Hepatocyte (in vitro differentiated cells): ENCODE results near the gene PEX11B. TPM values are rescaled to one million over a fixed set of nuclear protein-coding genes. Genes with fewer than 3 reads are reported as not detected.

ENCODE experiments used
- DNase-seq: peaks from one replicate; pipeline ENCODE4 v3.0.0-alpha.2; 2016; ENCODE audit warnings: low spot score
- H2AFZ ChIP-seq: fragments of 200-600 bp; sonication (generic); 2 replicates; pipeline ENCODE4 v1.6.0; 2016; ENCODE audit warnings: antibody characterized with exemption, mild to moderate bottlenecking
- H3K27ac ChIP-seq: fragments of 200-600 bp; sonication (generic); 2 replicates; pipeline ENCODE4 v1.5.1; 2016; ENCODE audit warnings: mild to moderate bottlenecking
- H3K27me3 ChIP-seq: fragments of 200-600 bp; sonication (generic); 2 replicates; pipeline ENCODE4 v1.6.1; 2016
- H3K36me3 ChIP-seq: fragments of 200-600 bp; sonication (generic); replicated peaks from 2 replicates; pipeline ENCODE4 v1.5.1; 2016; ENCODE audit warnings: low read depth; ENCODE audit not compliant: insufficient read depth
- H3K4me1 ChIP-seq: fragments of 200-600 bp; sonication (generic); 2 replicates; pipeline ENCODE4 v1.5.1; 2016; ENCODE audit warnings: mild to moderate bottlenecking, moderate library complexity; ENCODE audit not compliant: insufficient read depth
- H3K4me2 ChIP-seq: fragments of 200-600 bp; sonication (generic); 2 replicates; pipeline ENCODE4 v1.6.0; 2016
- H3K4me3 ChIP-seq: fragments of 200-600 bp; sonication (generic); 2 replicates; pipeline ENCODE4 v1.5.1; 2016; ENCODE audit warnings: mild to moderate bottlenecking
- H3K79me2 ChIP-seq: fragments of 200-600 bp; sonication (generic); 2 replicates; pipeline ENCODE4 v1.6.0; 2017; ENCODE audit warnings: mild to moderate bottlenecking
- H3K9me2 ChIP-seq: fragments of 200-600 bp; sonication (generic); replicated peaks from 2 replicates; pipeline ENCODE4 v1.6.0; 2017; ENCODE audit warnings: mild to moderate bottlenecking; ENCODE audit not compliant: insufficient read depth
- H3K9me3 ChIP-seq: fragments of 200-600 bp; sonication (generic); 2 replicates; pipeline ENCODE4 v1.5.1; 2016; ENCODE audit warnings: low read depth, mild to moderate bottlenecking
- H4K20me1 ChIP-seq: fragments of 200-600 bp; sonication (generic); 2 replicates; pipeline ENCODE4 v1.6.0; 2016; ENCODE audit warnings: mild to moderate bottlenecking; ENCODE audit not compliant: insufficient read depth, poor library complexity, severe bottlenecking
- EZH2 ChIP-seq: fragments of 200-600 bp; sonication (generic); IDR thresholded peaks from 2 replicates; pipeline ENCODE4 v1.6.1; 2016; ENCODE audit warnings: antibody characterized with exemption, mild to moderate bottlenecking, borderline replicate concordance
- EZH2phosphoT487 ChIP-seq: fragments of 200-600 bp; sonication (generic); IDR thresholded peaks from one replicate; pipeline ENCODE4 v1.6.1; 2018; ENCODE audit warnings: antibody characterized with exemption, mild to moderate bottlenecking, low read depth, moderate library complexity; ENCODE audit not compliant: unreplicated experiment, severe bottlenecking
- WGBS: methylation state at CpG from one replicate; pipeline ENCODE4 v1.1.6; 2016; ENCODE audit warnings: low lambda C conversion rate; ENCODE audit errors: missing lambda C conversion rate; 5-methylcytosine and 5-hydroxymethylcytosine counted together
- polyA plus RNA-seq: library from polyadenylated mRNA; unstranded; fragments of >200 nt; fragmentation: Nextera tagmentation; extraction: Ambion mirVana; gene quantifications from 2 replicates; pipeline ENCODE4 v1.2.1, GENCODE V29; 2016
- total RNA-seq: library from RNA; depleted of rRNA; stranded (reverse); fragments of >200 nt; gene quantifications from 2 replicates; pipeline ENCODE4 v1.2.3, GENCODE V29; 2014
- TF ChIP-seq, protein P1 (sequence below): fragments of 200-600 bp; sonication (generic); IDR thresholded peaks from 2 replicates; pipeline ENCODE4 v1.5.1; 2016; ENCODE audit warnings: antibody characterized with exemption, mild to moderate bottlenecking; ENCODE audit not compliant: poor library complexity

The PEX11B gene
- total and polyA plus RNA-seq, 2 experiments from 2014 or later = 28.1 to 30.4 TPM

DNA sequence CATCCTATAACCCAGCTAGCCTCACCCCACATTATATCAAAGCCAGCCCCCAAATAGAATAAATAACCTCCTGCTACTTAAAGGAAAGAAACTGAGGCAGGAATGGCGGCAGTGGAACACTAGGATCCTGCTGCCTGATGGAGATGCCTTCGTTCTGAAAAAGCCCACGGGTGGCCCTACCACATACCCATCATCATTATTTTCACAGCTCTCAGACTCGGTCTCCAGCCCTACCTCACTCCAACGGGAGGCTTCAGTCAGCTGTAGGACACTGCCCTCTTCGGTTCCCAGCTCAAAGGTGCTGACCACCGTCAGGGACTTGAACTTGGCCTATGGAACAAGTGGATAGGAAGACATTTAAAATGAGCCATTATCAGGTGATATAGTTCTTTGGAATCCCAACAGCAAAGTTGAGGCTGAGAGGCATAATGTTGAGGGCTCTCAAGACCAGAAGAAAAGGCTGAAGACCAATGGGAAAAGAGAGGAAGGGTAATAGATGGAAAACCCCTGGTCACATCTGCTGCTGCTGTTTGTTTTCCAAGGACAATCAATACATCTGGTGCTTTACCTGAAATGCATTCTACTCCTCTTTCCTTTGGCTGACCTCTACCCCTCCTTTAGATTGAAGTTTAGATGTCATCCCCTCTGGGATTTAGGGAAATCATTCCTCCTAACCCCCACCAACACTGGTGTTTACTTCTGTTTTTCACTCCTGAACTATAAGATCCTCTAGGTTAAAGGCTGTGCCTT lies 25.0 kb downstream of the PEX11B start:
- no peaks in the 10 kb centered on the region for H3K27me3 ChIP-seq
- TF ChIP-seq EZH2 (no peak), EZH2phosphoT487 (no peak)
- TF ChIP-seq, protein P1, sequence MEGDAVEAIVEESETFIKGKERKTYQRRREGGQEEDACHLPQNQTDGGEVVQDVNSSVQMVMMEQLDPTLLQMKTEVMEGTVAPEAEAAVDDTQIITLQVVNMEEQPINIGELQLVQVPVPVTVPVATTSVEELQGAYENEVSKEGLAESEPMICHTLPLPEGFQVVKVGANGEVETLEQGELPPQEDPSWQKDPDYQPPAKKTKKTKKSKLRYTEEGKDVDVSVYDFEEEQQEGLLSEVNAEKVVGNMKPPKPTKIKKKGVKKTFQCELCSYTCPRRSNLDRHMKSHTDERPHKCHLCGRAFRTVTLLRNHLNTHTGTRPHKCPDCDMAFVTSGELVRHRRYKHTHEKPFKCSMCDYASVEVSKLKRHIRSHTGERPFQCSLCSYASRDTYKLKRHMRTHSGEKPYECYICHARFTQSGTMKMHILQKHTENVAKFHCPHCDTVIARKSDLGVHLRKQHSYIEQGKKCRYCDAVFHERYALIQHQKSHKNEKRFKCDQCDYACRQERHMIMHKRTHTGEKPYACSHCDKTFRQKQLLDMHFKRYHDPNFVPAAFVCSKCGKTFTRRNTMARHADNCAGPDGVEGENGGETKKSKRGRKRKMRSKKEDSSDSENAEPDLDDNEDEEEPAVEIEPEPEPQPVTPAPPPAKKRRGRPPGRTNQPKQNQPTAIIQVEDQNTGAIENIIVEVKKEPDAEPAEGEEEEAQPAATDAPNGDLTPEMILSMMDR = no peak
- no peak overlapping the region for H3K4me2 ChIP-seq
- H2AFZ ChIP-seq = no peak overlapping the region
- DNase-seq = no peak
- peaks cover 16% of the 10 kb centered on the region for H3K4me1 ChIP-seq
- no peaks in the 10 kb centered on the region for H3K9me2 ChIP-seq
- no peaks in the 10 kb centered on the region for H4K20me1 ChIP-seq
- no peaks in the 10 kb centered on the region for H3K79me2 ChIP-seq
- 91% methylated on average over 7 of the region's 7 CpGs for WGBS
- H3K27ac ChIP-seq = peak overlapping the region; percentile 94
- H3K9me3 ChIP-seq = no peaks in the 10 kb centered on the region
- no peaks in the 10 kb centered on the region for H3K36me3 ChIP-seq
- no peak overlapping the region for H3K4me3 ChIP-seq

DNA sequence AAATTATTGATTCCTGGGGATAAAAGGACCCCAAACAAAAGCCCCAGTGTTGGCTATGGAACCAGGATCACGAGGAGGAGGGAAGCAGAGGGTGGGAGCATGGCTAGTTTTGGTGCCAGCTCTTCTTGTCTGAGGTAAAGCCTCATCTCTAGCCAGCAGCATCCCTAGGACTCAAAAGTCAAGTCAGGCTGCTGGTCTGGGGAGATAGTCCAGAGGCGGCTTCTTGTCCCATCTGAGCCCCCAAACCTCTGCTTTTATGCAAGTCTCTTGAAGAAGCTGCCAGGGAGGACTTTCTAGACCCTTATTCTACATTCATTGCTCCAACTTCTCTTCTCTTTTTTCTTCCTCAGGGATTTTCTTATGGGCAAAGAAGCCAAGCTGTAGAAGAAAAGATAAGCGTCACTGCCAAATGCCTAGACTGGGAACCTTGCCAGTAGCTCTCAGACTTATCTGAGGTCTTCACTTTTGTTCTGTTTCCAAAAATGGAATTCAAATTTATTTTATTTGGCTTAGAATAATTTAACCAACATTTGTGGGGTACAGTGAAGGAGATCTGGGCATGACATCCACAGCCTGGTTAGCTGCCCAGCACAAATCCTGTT lies 25.9 kb downstream of the PEX11B start:
- Histone ChIP-seq H3K36me3 (no peaks in the 10 kb centered on the region), H3K27ac (peak overlapping the region; percentile 94), H3K27me3 (no peaks in the 10 kb centered on the region), H3K4me1 (peaks cover 16% of the 10 kb centered on the region), H3K79me2 (no peaks in the 10 kb centered on the region), H3K9me2 (no peaks in the 10 kb centered on the region), H3K4me3 (no peak overlapping the region), H2AFZ (no peak overlapping the region), H4K20me1 (no peaks in the 10 kb centered on the region), H3K9me3 (no peaks in the 10 kb centered on the region), H3K4me2 (peak overlapping the region; percentile 69)
- peak; percentile 45 for DNase-seq
- 65% methylated on average over 3 of the region's 3 CpGs for WGBS
- TF ChIP-seq, protein P1 = no peak
- TF ChIP-seq EZH2phosphoT487 (no peak), EZH2 (no peak)

DNA sequence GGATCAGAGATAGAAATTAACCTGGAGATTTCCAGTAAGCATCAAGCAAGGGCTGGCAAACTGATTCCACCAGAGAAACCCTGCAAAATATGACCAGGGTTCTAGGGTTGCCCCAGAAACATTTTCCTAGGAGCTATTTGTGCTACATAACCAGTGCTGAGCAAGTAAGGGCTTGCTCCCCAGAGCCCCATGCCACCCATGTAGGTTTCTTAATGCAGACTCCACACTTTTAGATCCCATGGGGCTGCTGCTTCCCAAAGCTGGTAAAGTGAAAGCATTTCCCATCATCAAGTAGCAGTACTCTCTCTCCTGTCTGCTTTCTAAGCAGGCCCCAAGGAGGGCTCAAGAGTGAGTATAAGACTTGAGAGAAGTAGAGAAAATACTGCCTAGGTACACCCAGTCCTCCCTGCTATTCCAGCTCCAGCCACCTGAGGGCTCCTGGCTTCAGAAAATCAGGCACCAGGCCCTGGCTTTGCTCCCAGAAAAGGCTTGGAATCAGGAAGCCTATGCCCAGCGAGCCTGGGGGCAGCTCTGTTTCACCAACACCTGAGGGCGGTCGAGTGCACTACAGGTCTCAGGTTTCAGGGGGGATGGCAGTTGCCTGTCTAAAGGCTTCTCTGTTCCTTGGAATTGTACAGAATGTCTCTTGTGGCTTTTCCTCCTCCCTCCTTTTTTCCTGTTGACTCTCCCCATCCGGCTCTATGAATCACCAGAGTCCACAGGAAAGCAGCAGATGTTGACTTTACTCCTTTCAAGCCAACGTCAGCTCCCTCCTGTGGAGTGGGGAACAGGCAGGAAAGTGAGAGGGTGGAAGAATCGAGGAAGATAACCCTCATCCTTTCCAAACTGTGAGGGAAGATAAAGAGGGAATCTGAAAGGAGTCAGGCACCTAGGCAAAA lies 26.7 kb downstream of the PEX11B start:
- TF ChIP-seq EZH2 (no peak), EZH2phosphoT487 (no peak)
- TF ChIP-seq, protein P1 = peak; percentile 98
- 5% methylated on average over 6 of the region's 6 CpGs for WGBS
- H3K4me3 ChIP-seq = no peak overlapping the region

More for the DNA sequence above, 26.7 kb downstream of the PEX11B start:
- H3K36me3 ChIP-seq = no peaks in the 10 kb centered on the region
- H3K79me2 ChIP-seq = no peaks in the 10 kb centered on the region
- H4K20me1 ChIP-seq = no peaks in the 10 kb centered on the region
- peak overlapping the region; percentile 94 for H3K27ac ChIP-seq
- no peaks in the 10 kb centered on the region for H3K9me2 ChIP-seq
- peak overlapping the region; percentile 69 for H3K4me2 ChIP-seq
- peak overlapping the region; percentile 5 for H2AFZ ChIP-seq
- H3K9me3 ChIP-seq = no peaks in the 10 kb centered on the region
- H3K4me1 ChIP-seq = peaks cover 16% of the 10 kb centered on the region
- peak; percentile 98 for DNase-seq
- no peaks in the 10 kb centered on the region for H3K27me3 ChIP-seq
